ENCODE results near the gene MAP3K7. TPM values are rescaled to one million over a fixed set of nuclear protein-coding genes. Genes with fewer than 3 reads are reported as not detected.

MAP3K7 gene
- total RNA-seq, 1 donor from 2014 or later = 38.7 TPM

- no peak for FAIRE-seq
- no peak for DNase-seq (ENCODE audit: low spot score in 2 of 2)
Measured at GRCh38 chr6:90464507-90464906, 122.4 kb downstream of the MAP3K7 start.

GRCh38 chr6:90463874-90464273, 123.0 kb downstream of the MAP3K7 start:
- FAIRE-seq (no peak), DNase-seq (ENCODE audit: low spot score in 2 of 2) (no peak)
